Duodenal mucosa (tissue), 2 donors: ENCODE measurements around the gene SMARCAL1.
A peak's percentile ranks its signal among the peaks of the same experiment; 100 is the strongest.

ENCODE experiments used
- H3K27ac ChIP-seq: one replicate; pipeline ENCODE4 v1.7.0; 2013; ENCODE audit warnings: low read depth, low read length
- H3K27me3 ChIP-seq, 2 donors: one replicate each; pipeline ENCODE4 v1.7.0; 2013; ENCODE audit warnings: low read length in 2 of 2, control low read depth in 1 of 2; ENCODE audit not compliant: insufficient read depth in 2 of 2, control insufficient read depth in 1 of 2
- H3K36me3 ChIP-seq, 2 donors: one replicate each; pipeline ENCODE4 v1.7.0; 2013; ENCODE audit warnings: low read length in 2 of 2, control low read depth in 1 of 2; ENCODE audit not compliant: insufficient read depth in 2 of 2, control insufficient read depth in 1 of 2
- H3K4me1 ChIP-seq, 2 donors: one replicate each; pipeline ENCODE4 v1.7.0; 2013; ENCODE audit warnings: low read length in 2 of 2, control low read depth in 1 of 2; ENCODE audit not compliant: insufficient read depth in 2 of 2, control insufficient read depth in 1 of 2
- H3K4me3 ChIP-seq, 2 donors: one replicate each; pipeline ENCODE4 v1.7.0; 2013; ENCODE audit warnings: low read length in 2 of 2, low read depth in 1 of 2
- H3K9ac ChIP-seq, 2 donors: one replicate each; pipeline ENCODE4 v1.7.0; 2013; ENCODE audit warnings: low read length in 2 of 2, low read depth in 1 of 2
- H3K9me3 ChIP-seq, 2 donors: one replicate each; pipeline ENCODE4 v1.7.0; 2013; ENCODE audit warnings: low read length in 2 of 2, control low read depth in 1 of 2; ENCODE audit not compliant: control insufficient read depth in 1 of 2

Gene SMARCAL1

GRCh38 chr2:216486708-216487107 is 74.4 kb downstream of the SMARCAL1 start:
- H3K4me1 ChIP-seq, result no peaks in the 10 kb centered on the region
- H3K27me3 ChIP-seq, result no peaks in the 10 kb centered on the region
- peaks cover 0 to 11% of the 10 kb centered on the region in 2 donors for H3K36me3 ChIP-seq
- no peak overlapping the region for H3K27ac ChIP-seq
- no peak overlapping the region for H3K4me3 ChIP-seq
- no peaks in the 10 kb centered on the region for H3K9me3 ChIP-seq
- H3K9ac ChIP-seq, result no peak overlapping the region

- Histone ChIP-seq H3K4me3 (no peak overlapping the region), H3K27me3 (no peaks in the 10 kb centered on the region), H3K4me1 (no peaks in the 10 kb centered on the region), H3K9me3 (no peaks in the 10 kb centered on the region), H3K36me3 (no peaks in the 10 kb centered on the region), H3K9ac (no peak overlapping the region), H3K27ac (no peak overlapping the region)
These were observed 77.8 kb downstream of the SMARCAL1 start for GRCh38 chr2:216490061-216490460.

DNA sequence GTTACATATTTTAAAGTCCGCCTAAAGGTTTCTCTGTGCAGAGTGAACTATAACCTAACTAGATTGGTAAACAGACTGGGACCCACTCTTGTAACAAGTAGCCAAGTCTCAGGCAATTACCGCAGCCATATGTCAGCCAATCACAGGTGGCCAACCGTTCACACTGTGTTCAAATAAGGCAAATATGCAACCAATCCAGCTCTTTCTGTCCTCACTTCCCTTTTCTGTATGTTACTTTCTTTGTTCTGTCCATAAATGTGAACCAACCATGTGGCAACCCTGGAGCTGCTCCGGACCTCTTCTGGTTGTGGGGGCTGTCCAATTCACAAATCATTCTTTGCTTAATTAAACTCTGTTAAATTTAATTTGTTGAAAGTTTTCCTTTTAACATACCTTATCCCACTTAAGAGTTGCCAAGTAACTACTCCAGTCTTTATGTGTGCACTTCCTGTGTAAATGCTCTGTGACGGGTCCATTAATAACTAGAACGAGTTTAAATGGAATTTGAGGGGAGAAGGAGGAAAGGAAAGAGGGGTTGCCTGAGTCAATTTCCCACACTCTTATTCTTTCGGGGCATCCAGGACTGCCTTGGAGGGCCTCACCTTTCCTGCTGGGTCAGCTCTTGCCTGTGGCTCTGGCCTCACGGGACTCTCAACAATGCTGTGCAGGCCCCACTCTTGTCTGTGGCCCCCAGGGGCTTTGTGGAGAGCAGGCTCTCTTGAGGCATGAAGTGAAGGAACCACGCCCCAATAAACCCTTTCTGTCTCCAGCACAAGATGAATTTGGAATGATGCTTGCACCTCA is 79.7 kb downstream of the SMARCAL1 start:
- H3K4me3 ChIP-seq, result no peak overlapping the region
- no peaks in the 10 kb centered on the region for H3K9me3 ChIP-seq
- no peaks in the 10 kb centered on the region for H3K4me1 ChIP-seq
- H3K36me3 ChIP-seq, result no peaks in the 10 kb centered on the region
- H3K27me3 ChIP-seq, result no peaks in the 10 kb centered on the region
- H3K27ac ChIP-seq, result no peak overlapping the region
- H3K9ac ChIP-seq, result no peak overlapping the region

DNA sequence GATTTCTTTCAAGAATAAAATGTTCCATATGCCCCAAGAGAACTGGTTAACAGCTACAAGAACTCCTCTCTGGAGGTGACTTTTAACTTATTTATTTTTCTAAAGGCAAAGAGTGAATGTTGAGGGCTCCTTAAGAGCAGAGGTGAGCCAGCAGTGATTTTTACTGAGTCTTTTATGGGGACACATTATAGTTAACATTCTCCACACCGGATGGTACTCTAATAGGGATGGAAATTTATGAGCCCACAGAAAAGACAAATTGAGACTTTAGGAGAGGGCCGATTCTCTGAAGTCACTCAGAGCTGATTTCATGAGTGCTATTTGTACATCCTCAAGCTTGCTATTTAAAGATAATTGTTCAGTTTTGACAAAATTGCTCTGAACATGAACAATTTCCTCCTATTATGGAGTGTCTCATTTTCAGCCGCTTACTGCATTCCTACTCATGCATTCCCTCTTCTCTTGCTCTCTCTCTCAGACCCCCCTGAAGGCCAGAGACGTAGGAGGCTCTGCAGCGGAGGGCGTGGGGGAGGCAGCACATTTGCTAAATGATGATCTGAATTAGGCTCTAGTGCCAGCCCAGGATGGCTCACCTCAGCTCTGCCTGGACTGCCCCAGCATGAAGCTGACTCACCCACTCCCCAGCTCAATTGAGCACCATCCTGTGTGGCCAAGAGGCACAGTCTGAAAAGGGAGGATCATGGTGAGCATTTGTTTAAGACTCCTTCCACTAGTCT is 80.5 kb downstream of the SMARCAL1 start:
- Histone ChIP-seq H3K4me3 (no peak overlapping the region), H3K9me3 (no peaks in the 10 kb centered on the region), H3K4me1 (peaks cover 4 to 5% of the 10 kb centered on the region in 2 donors), H3K36me3 (no peaks in the 10 kb centered on the region), H3K9ac (no peak overlapping the region), H3K27me3 (no peaks in the 10 kb centered on the region), H3K27ac (no peak overlapping the region)

GRCh38 chr2:216493334-216493685 is 81.0 kb downstream of the SMARCAL1 start:
- no peak overlapping the region for H3K27ac ChIP-seq
- H3K4me3 ChIP-seq, result no peak overlapping the region
- no peak overlapping the region for H3K9ac ChIP-seq
- no peaks in the 10 kb centered on the region for H3K36me3 ChIP-seq
- no peaks in the 10 kb centered on the region for H3K9me3 ChIP-seq
- no peaks in the 10 kb centered on the region for H3K27me3 ChIP-seq
- H3K4me1 ChIP-seq, result peaks cover 9 to 11% of the 10 kb centered on the region in 2 donors

DNA sequence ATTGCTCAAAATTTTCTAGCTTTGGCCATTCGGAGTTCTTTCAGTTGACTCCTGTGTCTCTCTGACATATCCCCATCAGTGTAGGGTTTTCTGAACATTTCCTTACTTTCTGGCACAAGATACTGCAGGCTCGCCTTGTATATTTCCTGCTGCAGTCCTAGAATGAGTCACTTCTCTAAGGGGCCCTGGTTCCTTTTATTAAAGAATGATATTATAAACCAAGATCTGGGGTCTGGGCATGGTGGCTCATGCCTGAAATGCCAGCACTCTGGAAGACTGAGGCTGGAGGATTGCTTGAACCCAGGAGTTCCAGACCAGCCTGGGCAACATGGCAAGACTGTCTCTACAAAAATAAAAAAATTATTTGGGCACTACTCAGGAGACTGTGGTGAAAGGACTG is 83.4 kb downstream of the SMARCAL1 start:
- no peak overlapping the region for H3K4me3 ChIP-seq
- H3K9ac ChIP-seq, result no peak overlapping the region
- H3K9me3 ChIP-seq, result no peaks in the 10 kb centered on the region
- H3K36me3 ChIP-seq, result peaks cover 9 to 10% of the 10 kb centered on the region in 2 donors
- peaks cover 22 to 27% of the 10 kb centered on the region in 2 donors for H3K4me1 ChIP-seq
- no peaks in the 10 kb centered on the region for H3K27me3 ChIP-seq
- H3K27ac ChIP-seq, result no peak overlapping the region

DNA sequence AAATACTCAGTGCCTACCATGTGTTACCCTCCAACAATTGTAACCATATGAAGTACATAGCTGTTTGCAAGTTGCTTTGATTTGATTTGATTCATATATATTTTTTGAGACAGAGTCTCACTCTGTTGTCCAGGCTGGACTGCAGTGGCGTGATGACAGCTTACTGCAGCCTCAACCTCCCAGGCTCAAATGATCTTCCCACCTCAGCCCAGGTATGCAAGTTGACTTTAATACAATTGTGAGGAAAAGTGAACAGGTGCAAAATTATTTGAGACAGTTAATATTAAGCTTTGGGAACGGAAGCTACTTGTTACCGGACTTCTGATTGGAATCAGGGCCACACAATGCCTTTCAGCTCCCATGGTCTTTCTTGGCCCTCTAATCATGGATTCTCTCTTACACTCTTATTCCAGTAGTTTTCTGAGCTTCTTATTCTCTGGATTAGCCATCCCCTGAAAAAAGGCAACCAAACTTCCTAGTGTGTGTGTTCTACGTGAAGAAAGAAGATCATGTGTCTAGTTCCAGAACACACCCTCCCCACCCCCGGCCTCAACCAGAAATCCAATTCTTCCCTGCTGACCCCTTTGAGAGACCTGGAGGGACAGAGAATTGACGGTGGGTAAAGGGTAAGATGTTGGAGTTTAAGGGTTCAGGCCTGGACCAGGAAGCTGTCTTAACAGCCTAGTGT is 85.2 kb downstream of the SMARCAL1 start:
- Histone ChIP-seq H3K4me3 (peak overlapping the region; percentile 96 to 99), H3K36me3 (peaks cover 21 to 28% of the 10 kb centered on the region in 2 donors), H3K27me3 (no peaks in the 10 kb centered on the region), H3K9ac (peak overlapping the region; percentile 76 to 97), H3K27ac (no peak overlapping the region), H3K4me1 (peaks cover 32 to 37% of the 10 kb centered on the region in 2 donors), H3K9me3 (no peaks in the 10 kb centered on the region)

- Histone ChIP-seq H3K9me3 (no peaks in the 10 kb centered on the region), H3K27me3 (no peaks in the 10 kb centered on the region), H3K27ac (peak overlapping the region; percentile 65), H3K9ac (peak overlapping the region; percentile 76 to 97), H3K4me1 (peaks cover 32 to 37% of the 10 kb centered on the region in 2 donors), H3K36me3 (peaks cover 26 to 33% of the 10 kb centered on the region in 2 donors), H3K4me3 (peak overlapping the region; percentile 96 to 99)
These were observed 85.7 kb downstream of the SMARCAL1 start for GRCh38 chr2:216498070-216498378.

DNA sequence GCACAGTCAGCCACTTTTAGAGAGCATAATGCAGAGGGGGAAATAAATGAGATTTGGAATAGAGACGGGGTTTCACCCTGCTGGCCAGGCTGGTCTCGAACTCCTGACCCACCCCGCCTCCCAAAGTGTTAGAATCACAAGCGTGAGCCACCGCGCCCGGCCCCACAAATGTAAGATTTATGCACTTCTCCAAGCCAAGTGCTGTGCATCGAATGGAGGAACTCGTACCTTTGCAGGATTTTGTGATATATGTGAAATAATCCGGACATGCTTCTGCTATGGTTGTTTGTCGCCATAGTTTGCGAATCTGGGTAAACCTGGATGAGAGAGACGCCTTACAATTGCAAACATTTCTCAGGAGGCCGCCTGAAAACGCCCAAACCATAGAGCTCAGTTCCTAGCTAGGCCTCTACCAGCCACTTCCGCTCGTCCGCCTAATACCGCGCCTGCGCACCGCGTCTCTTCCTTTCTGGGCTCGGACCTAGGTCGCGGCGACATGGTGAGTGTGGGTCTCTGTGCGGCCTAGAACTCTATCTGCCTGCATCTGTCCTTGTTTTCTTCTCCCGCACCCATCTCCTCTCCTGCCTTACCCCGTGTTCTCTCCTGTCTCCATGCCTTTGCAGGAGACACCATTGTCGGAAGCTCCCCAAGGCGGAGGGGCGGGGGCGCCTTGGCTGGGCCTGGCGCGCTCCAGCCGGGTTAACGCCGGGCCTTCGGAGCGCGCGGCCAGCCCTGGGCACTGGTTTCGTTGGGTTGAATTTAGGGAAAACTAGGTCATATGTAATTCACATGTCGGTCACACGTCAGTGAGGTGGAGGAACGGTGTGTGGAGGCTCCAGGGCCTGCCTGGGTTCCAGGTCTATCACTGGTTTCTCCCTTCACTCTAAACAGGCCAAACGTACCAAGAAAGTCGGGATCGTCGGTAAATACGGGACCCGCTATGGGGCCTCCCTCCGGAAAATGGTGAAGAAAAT is 86.4 kb downstream of the SMARCAL1 start, which contains the start of gene RPL37A:
Gene RPL37A, plus strand, starts transcription at position 466 of the 974 bp plus-strand sequence. Its CDS starts 31 bp downstream, at position 497.
- peaks cover 32 to 37% of the 10 kb centered on the region in 2 donors for H3K4me1 ChIP-seq
- H3K27ac ChIP-seq, result peak within 1 kb of the TSS; percentile 79
- H3K36me3 ChIP-seq, result peaks cover 30 to 40% of the 10 kb centered on the region in 2 donors

More for the DNA sequence above, 86.4 kb downstream of the SMARCAL1 start, which contains the start of gene RPL37A:
- Histone ChIP-seq H3K27me3 (no peaks in the 10 kb centered on the region), H3K9ac (peak within 1 kb of the TSS; percentile 92 to 97), H3K9me3 (no peaks in the 10 kb centered on the region), H3K4me3 (peak within 1 kb of the TSS; percentile 96 to 99)
